Kidney tubule cell (primary cell): ENCODE results near the gene CDC25B.

Experiments used
- DNase-seq: peaks from one replicate; pipeline ENCODE4 v3.0.0-alpha.2; 2018; ENCODE audit warnings: low spot score

CDC25B gene

GRCh38 chr20:3804254-3804751, 8.2 kb downstream of the CDC25B start:
- DNase-seq = no peak

GRCh38 chr20:3804781-3805180, 8.7 kb downstream of the CDC25B start:
- DNase-seq = no peak

- DNase-seq = no peak
Measured at GRCh38 chr20:3808544-3808943, 12.4 kb downstream of the CDC25B start.

- peak; percentile 99 for DNase-seq
Measured at GRCh38 chr20:3811467-3812258, 15.6 kb downstream of the CDC25B start.

GRCh38 chr20:3812259-3812681, 16.2 kb downstream of the CDC25B start:
- no peak for DNase-seq

GRCh38 chr20:3812975-3813847, 17.1 kb downstream of the CDC25B start:
- no peak for DNase-seq

- no peak for DNase-seq
Measured at GRCh38 chr20:3813848-3814581, 17.9 kb downstream of the CDC25B start.

GRCh38 chr20:3814928-3815495, 18.9 kb downstream of the CDC25B start:
- no peak for DNase-seq

GRCh38 chr20:3815703-3816315, 19.7 kb downstream of the CDC25B start:
- no peak for DNase-seq

- DNase-seq = peak; percentile 81
Measured at GRCh38 chr20:3818155-3819151, 22.3 kb downstream of the CDC25B start.

GRCh38 chr20:3819411-3820047, 23.4 kb downstream of the CDC25B start:
- DNase-seq = no peak

- peak; percentile 95 for DNase-seq
Measured at GRCh38 chr20:3820048-3820900, 24.2 kb downstream of the CDC25B start, which contains the start of gene AP5S1. TSS of gene AP5S1 (plus strand) at chr20:3820547. CDS start at chr20:3822118, 1,571 bp downstream.

GRCh38 chr20:3820901-3821727, 25.0 kb downstream of the CDC25B start:
- peak; percentile 17 for DNase-seq

- DNase-seq = no peak
Measured at GRCh38 chr20:3821996-3822395, 25.9 kb downstream of the CDC25B start.

GRCh38 chr20:3823881-3824280, 27.8 kb downstream of the CDC25B start:
- DNase-seq = no peak

GRCh38 chr20:3825526-3825925, 29.4 kb downstream of the CDC25B start:
- DNase-seq = no peak

- DNase-seq = no peak
Measured at GRCh38 chr20:3826420-3826819, 30.3 kb downstream of the CDC25B start.

GRCh38 chr20:3828798-3829197, 32.7 kb downstream of the CDC25B start:
- DNase-seq = no peak
